Liver (tissue), 3 donors: ENCODE results near the gene ANKRD33B.

ENCODE experiments used
- CTCF ChIP-seq: fragments of 150-350 bp; IDR thresholded peaks from 2 replicates; pipeline ENCODE4 v1.5.1; 2017; ENCODE audit warnings: improper control_type of control experiment, low read depth, low read length; ENCODE audit not compliant: missing input control
- EGR1 ChIP-seq, 2 donors: IDR thresholded peaks; 2 replicates each; pipeline ENCODE4 v1.6.1; 2016 to 2018; ENCODE audit warnings: antibody characterized with exemption in 2 of 2, low read depth in 2 of 2
- GABPA ChIP-seq, 2 donors: IDR thresholded peaks in 1 of 2; conservative IDR thresholded peaks in 1 of 2; 2 replicates each; pipeline ENCODE4 v1.6.1; 2016; ENCODE audit warnings: antibody characterized with exemption in 2 of 2, mild to moderate bottlenecking in 1 of 2, moderate library complexity in 1 of 2
- HNF4G ChIP-seq: IDR thresholded peaks from 2 replicates; pipeline ENCODE4 v1.6.1; 2016; ENCODE audit warnings: antibody characterized with exemption
- JUND ChIP-seq, 2 donors: IDR thresholded peaks; 2 replicates each; pipeline ENCODE4 v1.6.1; 2016; ENCODE audit warnings: antibody characterized with exemption in 2 of 2
- MAX ChIP-seq: IDR thresholded peaks from 2 replicates; pipeline ENCODE4 v1.6.1; 2016; ENCODE audit warnings: antibody characterized with exemption
- RAD21 ChIP-seq, 2 donors: IDR thresholded peaks; 2 replicates each; pipeline ENCODE4 v1.6.1; 2016; ENCODE audit warnings: antibody characterized with exemption in 2 of 2, mild to moderate bottlenecking in 2 of 2
- RXRA ChIP-seq, 2 donors: IDR thresholded peaks; 2 replicates each; pipeline ENCODE4 v1.6.1; 2017 to 2018; ENCODE audit warnings: antibody characterized with exemption in 2 of 2, mild to moderate bottlenecking in 1 of 2
- TAF1 ChIP-seq: conservative IDR thresholded peaks from 2 replicates; pipeline ENCODE4 v1.6.1; 2016; ENCODE audit warnings: antibody characterized with exemption, mild to moderate bottlenecking
- YY1 ChIP-seq: IDR thresholded peaks from 2 replicates; pipeline ENCODE4 v1.6.1; 2016; ENCODE audit warnings: antibody characterized with exemption, mild to moderate bottlenecking
- TF ChIP-seq, protein P1 (sequence below): IDR thresholded peaks from 2 replicates; pipeline ENCODE4 v1.6.1; 2016; ENCODE audit warnings: antibody characterized with exemption
- TF ChIP-seq, protein P2 (sequence below): IDR thresholded peaks from 2 replicates; pipeline ENCODE4 v1.6.1; 2016; ENCODE audit warnings: antibody characterized with exemption, mild to moderate bottlenecking
- donor health status: healthy.
- donor health status: healthy.

DNA sequence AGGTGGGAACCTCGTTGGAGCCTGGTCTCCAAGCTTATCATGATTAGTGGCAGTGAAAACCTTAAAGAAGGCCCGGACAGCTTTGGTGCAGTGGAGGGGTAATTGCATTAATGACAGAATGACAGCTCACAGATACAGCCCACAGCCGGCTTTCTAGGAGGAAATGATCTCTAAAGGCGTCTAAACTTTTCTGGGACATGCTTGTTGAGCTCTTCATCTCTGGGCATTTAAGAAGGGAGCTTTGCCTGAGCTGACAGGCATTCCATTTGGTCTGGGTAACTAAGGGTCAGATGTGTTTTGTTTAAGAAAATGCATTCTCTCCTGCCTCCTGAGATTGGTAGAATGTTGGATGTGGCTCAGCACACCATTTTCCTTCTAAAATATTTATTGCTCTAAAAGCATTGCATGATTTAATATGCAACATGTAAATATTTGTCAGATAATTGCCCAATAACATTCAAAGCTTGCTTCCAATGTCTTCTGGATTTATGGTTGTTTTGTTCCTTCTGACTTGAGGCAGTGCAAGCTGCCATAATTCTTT, 4.0 kb downstream of the ANKRD33B start:
- no peak for TF ChIP-seq CTCF
- TF ChIP-seq RXRA (IDR thresholded peaks at IDR 0.05), result no peak
- no peak for TF ChIP-seq GABPA (IDR thresholded peaks at IDR 0.05 in 1 of 2, conservative IDR thresholded peaks at IDR 0.05 in 1 of 2)
- TF ChIP-seq MAX, result no peak
- no peak for TF ChIP-seq RAD21 (IDR thresholded peaks at IDR 0.05)
- TF ChIP-seq TAF1, result no peak
- no peak for TF ChIP-seq JUND (IDR thresholded peaks at IDR 0.05)
- TF ChIP-seq, protein P1, sequence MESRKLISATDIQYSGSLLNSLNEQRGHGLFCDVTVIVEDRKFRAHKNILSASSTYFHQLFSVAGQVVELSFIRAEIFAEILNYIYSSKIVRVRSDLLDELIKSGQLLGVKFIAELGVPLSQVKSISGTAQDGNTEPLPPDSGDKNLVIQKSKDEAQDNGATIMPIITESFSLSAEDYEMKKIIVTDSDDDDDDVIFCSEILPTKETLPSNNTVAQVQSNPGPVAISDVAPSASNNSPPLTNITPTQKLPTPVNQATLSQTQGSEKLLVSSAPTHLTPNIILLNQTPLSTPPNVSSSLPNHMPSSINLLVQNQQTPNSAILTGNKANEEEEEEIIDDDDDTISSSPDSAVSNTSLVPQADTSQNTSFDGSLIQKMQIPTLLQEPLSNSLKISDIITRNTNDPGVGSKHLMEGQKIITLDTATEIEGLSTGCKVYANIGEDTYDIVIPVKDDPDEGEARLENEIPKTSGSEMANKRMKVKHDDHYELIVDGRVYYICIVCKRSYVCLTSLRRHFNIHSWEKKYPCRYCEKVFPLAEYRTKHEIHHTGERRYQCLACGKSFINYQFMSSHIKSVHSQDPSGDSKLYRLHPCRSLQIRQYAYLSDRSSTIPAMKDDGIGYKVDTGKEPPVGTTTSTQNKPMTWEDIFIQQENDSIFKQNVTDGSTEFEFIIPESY, result no peak
- TF ChIP-seq EGR1 (IDR thresholded peaks at IDR 0.05; ENCODE audit: low read depth in 2 of 2), result no peak
- TF ChIP-seq HNF4G, result no peak
- TF ChIP-seq YY1, result no peak
- TF ChIP-seq, protein P2, sequence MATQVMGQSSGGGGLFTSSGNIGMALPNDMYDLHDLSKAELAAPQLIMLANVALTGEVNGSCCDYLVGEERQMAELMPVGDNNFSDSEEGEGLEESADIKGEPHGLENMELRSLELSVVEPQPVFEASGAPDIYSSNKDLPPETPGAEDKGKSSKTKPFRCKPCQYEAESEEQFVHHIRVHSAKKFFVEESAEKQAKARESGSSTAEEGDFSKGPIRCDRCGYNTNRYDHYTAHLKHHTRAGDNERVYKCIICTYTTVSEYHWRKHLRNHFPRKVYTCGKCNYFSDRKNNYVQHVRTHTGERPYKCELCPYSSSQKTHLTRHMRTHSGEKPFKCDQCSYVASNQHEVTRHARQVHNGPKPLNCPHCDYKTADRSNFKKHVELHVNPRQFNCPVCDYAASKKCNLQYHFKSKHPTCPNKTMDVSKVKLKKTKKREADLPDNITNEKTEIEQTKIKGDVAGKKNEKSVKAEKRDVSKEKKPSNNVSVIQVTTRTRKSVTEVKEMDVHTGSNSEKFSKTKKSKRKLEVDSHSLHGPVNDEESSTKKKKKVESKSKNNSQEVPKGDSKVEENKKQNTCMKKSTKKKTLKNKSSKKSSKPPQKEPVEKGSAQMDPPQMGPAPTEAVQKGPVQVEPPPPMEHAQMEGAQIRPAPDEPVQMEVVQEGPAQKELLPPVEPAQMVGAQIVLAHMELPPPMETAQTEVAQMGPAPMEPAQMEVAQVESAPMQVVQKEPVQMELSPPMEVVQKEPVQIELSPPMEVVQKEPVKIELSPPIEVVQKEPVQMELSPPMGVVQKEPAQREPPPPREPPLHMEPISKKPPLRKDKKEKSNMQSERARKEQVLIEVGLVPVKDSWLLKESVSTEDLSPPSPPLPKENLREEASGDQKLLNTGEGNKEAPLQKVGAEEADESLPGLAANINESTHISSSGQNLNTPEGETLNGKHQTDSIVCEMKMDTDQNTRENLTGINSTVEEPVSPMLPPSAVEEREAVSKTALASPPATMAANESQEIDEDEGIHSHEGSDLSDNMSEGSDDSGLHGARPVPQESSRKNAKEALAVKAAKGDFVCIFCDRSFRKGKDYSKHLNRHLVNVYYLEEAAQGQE, result no peak
